Mammary epithelial cell (primary cell): ENCODE data around the gene NKAPL.

Experiments used
- CTCF ChIP-seq, 2 donors: IDR thresholded peaks in 1 of 2; conservative IDR thresholded peaks in 1 of 2; 2 replicates each; pipeline ENCODE4 v1.5.1; 2011 to 2012; ENCODE audit warnings: inconsistent platforms in 2 of 2, low read length in 2 of 2, mild to moderate bottlenecking in 2 of 2, control low read depth in 1 of 2, low read depth in 1 of 2; ENCODE audit not compliant: insufficient read depth in 1 of 2; ENCODE audit errors: extremely low read depth in 1 of 2
- EZH2 ChIP-seq: IDR thresholded peaks from 2 replicates; pipeline ENCODE4 v1.6.1; 2012; ENCODE audit warnings: low read length, inconsistent platforms, borderline replicate concordance

GRCh38 chr6:28280595-28281287 lies 21.6 kb downstream of the NKAPL start:
- TF ChIP-seq EZH2 (no peak), CTCF (conservative IDR thresholded peaks at IDR 0.05 in 1 of 2, IDR thresholded peaks at IDR 0.05 in 1 of 2; ENCODE audit: extremely low read depth in 1 of 2, insufficient read depth in 1 of 2, low read depth in 1 of 2, low read length in 2 of 2) (no peak)
